PC-3 (cell line): ENCODE data around the gene TUBA4B. TPM values are rescaled to one million over a fixed set of nuclear protein-coding genes. Genes with fewer than 3 reads are reported as not detected.

Experiments used
- ATAC-seq: fragments of 200-7000 bp; cut with Tn5 transposase; 2 replicates; pipeline ENCODE4 v1.9.1; 2020; ENCODE audit warnings: mild to moderate bottlenecking, moderate library complexity
- BruUV-seq: library from RNA; stranded (reverse); fragments of 400-500 nt; replicated peaks from 2 replicates; lab custom pipeline; 2021; lab: Mats Ljungman, UMichigan
- CTCF ChIA-PET: fragments of 300-600 bp; sonication (Branson Sonifier 250); formaldehyde crosslinking; loops from one replicate; lab custom pipeline; 2022; ENCODE audit warnings: antibody characterized with exemption; lab: Charles Lee
- POLR2A ChIA-PET: fragments of 300-600 bp; sonication (Branson Sonifier 250); formaldehyde crosslinking; loops from one replicate; lab custom pipeline; 2022; ENCODE audit warnings: antibody characterized with exemption; ENCODE audit not compliant: unreplicated experiment; lab: Charles Lee
- DNase-seq: peaks from one replicate; pipeline ENCODE4 v3.0.0-alpha.2; 2015
- H2AFZ ChIP-seq: fragments of 300-600 bp; sonication (generic); 2 replicates; pipeline ENCODE4 v1.6.0; 2016; ENCODE audit warnings: antibody characterized with exemption, low read length
- H3F3A ChIP-seq: fragments of 300-600 bp; sonication (generic); one replicate; pipeline ENCODE4 v1.6.0; 2017; ENCODE audit warnings: antibody characterized with exemption, low read length, control low read depth, mild to moderate bottlenecking; ENCODE audit not compliant: unreplicated experiment
- H3K27ac ChIP-seq: fragments of 300-600 bp; sonication (generic); 2 replicates; pipeline ENCODE4 v1.5.1; 2016; ENCODE audit warnings: mild to moderate bottlenecking, low read length
- H3K27me3 ChIP-seq: fragments of 300-600 bp; sonication (generic); 2 replicates; pipeline ENCODE4 v1.6.1; 2016; ENCODE audit warnings: low read length, mixed read lengths
- H3K36me3 ChIP-seq: fragments of 300-600 bp; sonication (generic); 2 replicates; pipeline ENCODE4 v1.6.1; 2016; ENCODE audit warnings: low read depth, mixed run types, low read length, mixed read lengths
- H3K4me1 ChIP-seq: fragments of 300-600 bp; sonication (generic); 2 replicates; pipeline ENCODE4 v1.5.1; 2016; ENCODE audit warnings: low read length; ENCODE audit not compliant: insufficient read depth
- H3K4me2 ChIP-seq: fragments of 300-600 bp; sonication (generic); 2 replicates; pipeline ENCODE4 v1.6.0; 2016; ENCODE audit warnings: low read length
- H3K4me3 ChIP-seq: fragments of 300-600 bp; sonication (generic); 2 replicates; pipeline ENCODE4 v1.5.1; 2016; ENCODE audit warnings: mild to moderate bottlenecking, low read length, mixed read lengths
- H3K79me2 ChIP-seq: fragments of 300-600 bp; sonication (generic); 2 replicates; pipeline ENCODE4 v1.6.1; 2017; ENCODE audit warnings: low read length, mixed read lengths
- H3K9ac ChIP-seq: fragments of 300-600 bp; sonication (generic); 2 replicates; pipeline ENCODE4 v1.6.0; 2016; ENCODE audit warnings: mild to moderate bottlenecking, low read length
- H3K9me2 ChIP-seq: fragments of 300-600 bp; sonication (generic); replicated peaks from 2 replicates; pipeline ENCODE4 v1.6.1; 2016; ENCODE audit warnings: mixed run types, low read length, mixed read lengths
- H3K9me3 ChIP-seq: fragments of 300-600 bp; sonication (generic); 2 replicates; pipeline ENCODE4 v1.6.1; 2016; ENCODE audit warnings: low read length, mixed read lengths
- H4K20me1 ChIP-seq: fragments of 300-600 bp; sonication (generic); 2 replicates; pipeline ENCODE4 v1.6.1; 2016; ENCODE audit warnings: low read length, mixed read lengths
- EZH2 ChIP-seq: fragments of 300-600 bp; sonication (generic); IDR thresholded peaks from one replicate; pipeline ENCODE4 v1.6.1; 2017; ENCODE audit warnings: antibody characterized with exemption, mild to moderate bottlenecking, low read length; ENCODE audit not compliant: unreplicated experiment
- EZH2phosphoT487 ChIP-seq: fragments of 300-600 bp; sonication (generic); IDR thresholded peaks from 2 replicates; pipeline ENCODE4 v1.6.1; 2018; ENCODE audit warnings: mild to moderate bottlenecking, antibody characterized with exemption, low read length, borderline replicate concordance
- intact Hi-C: fragments of 100-400 bp; cut with micrococcal nuclease; formaldehyde crosslinking; loops from 2 replicates; pipeline ENCODE4 v1.9.0; 2023
- total RNA-seq: library from RNA; depleted of rRNA; stranded (reverse); fragments of >200 nt; gene quantifications from 2 replicates; pipeline ENCODE4 v1.2.3, GENCODE V29; 2014
- TF ChIP-seq, protein P1 (sequence below): fragments of 300-600 bp; sonication (generic); conservative IDR thresholded peaks from 2 replicates; pipeline ENCODE4 v1.5.1; 2017; ENCODE audit warnings: antibody characterized with exemption, low read depth, mild to moderate bottlenecking, low read length

TUBA4B gene
- total RNA-seq, 1 experiment from 2014 or later, result not detected

- no peak overlapping the region for H2AFZ ChIP-seq
- ChIA-PET POLR2A (no interaction called here), CTCF (interaction anchor here (2.8 kb wide), 1 partner anchor 18 kb away, joined by 39 read pairs; the partner anchor contains the start of gene DNAJB2)
- no peak for TF ChIP-seq EZH2
- no peaks in the 10 kb centered on the region for H3K79me2 ChIP-seq
- no peaks in the 10 kb centered on the region for H3K9me2 ChIP-seq
- H3K36me3 ChIP-seq, result no peaks in the 10 kb centered on the region
- no peaks in the 10 kb centered on the region for H3F3A ChIP-seq
- peaks cover 15% of the 10 kb centered on the region for H3K4me1 ChIP-seq
- no peak for ATAC-seq
- H3K27me3 ChIP-seq, result 0 out of 2 replicates have a peak, but pooled peaks cover 7% of the 10 kb centered on the region
- intact Hi-C loops, result loop anchor here (5.0 kb wide), 1 partner anchor 119 kb away; the partner anchor contains the start of genes CNPPD1 and RETREG2
- DNase-seq, result no peak
- H3K4me3 ChIP-seq, result no peak overlapping the region
- H3K9me3 ChIP-seq, result no peaks in the 10 kb centered on the region
- H3K4me2 ChIP-seq, result no peak overlapping the region
- H3K27ac ChIP-seq, result no peak overlapping the region
- H3K9ac ChIP-seq, result no peak overlapping the region
- BruUV-seq, result no TSS peak
- H4K20me1 ChIP-seq, result no peaks in the 10 kb centered on the region
Measured at GRCh38 chr2:219296142-219296541, 43.1 kb downstream of the TUBA4B start.

GRCh38 chr2:219296631-219297391, 43.8 kb downstream of the TUBA4B start:
- DNase-seq, result no peak
- intact Hi-C loops, result loop anchor here (5.0 kb wide), 1 partner anchor 120 kb away; the partner anchor contains the start of genes CNPPD1 and RETREG2
- ATAC-seq, result no peak
- CTCF ChIA-PET, result no interaction called here
- Histone ChIP-seq H3K27ac (no peak overlapping the region), H2AFZ (no peak overlapping the region), H3K4me2 (no peak overlapping the region), H3K4me3 (no peak overlapping the region), H3K27me3 (peaks cover 14% of the 10 kb centered on the region), H3F3A (no peaks in the 10 kb centered on the region), H3K9ac (no peak overlapping the region), H3K79me2 (no peaks in the 10 kb centered on the region), H3K4me1 (peaks cover 15% of the 10 kb centered on the region), H3K9me2 (no peaks in the 10 kb centered on the region), H4K20me1 (no peaks in the 10 kb centered on the region), H3K9me3 (no peaks in the 10 kb centered on the region), H3K36me3 (no peaks in the 10 kb centered on the region)
- no TSS peak for BruUV-seq
- POLR2A ChIA-PET, result no interaction called here
- TF ChIP-seq EZH2 (no peak), EZH2phosphoT487 (no peak)
- TF ChIP-seq, protein P1, sequence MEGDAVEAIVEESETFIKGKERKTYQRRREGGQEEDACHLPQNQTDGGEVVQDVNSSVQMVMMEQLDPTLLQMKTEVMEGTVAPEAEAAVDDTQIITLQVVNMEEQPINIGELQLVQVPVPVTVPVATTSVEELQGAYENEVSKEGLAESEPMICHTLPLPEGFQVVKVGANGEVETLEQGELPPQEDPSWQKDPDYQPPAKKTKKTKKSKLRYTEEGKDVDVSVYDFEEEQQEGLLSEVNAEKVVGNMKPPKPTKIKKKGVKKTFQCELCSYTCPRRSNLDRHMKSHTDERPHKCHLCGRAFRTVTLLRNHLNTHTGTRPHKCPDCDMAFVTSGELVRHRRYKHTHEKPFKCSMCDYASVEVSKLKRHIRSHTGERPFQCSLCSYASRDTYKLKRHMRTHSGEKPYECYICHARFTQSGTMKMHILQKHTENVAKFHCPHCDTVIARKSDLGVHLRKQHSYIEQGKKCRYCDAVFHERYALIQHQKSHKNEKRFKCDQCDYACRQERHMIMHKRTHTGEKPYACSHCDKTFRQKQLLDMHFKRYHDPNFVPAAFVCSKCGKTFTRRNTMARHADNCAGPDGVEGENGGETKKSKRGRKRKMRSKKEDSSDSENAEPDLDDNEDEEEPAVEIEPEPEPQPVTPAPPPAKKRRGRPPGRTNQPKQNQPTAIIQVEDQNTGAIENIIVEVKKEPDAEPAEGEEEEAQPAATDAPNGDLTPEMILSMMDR, result no peak

GRCh38 chr2:219297766-219298456, 44.9 kb downstream of the TUBA4B start:
- H3K4me1 ChIP-seq, result peaks cover 15% of the 10 kb centered on the region
- BruUV-seq, result no TSS peak

More at GRCh38 chr2:219297766-219298456, 44.9 kb downstream of the TUBA4B start:
- intact Hi-C loops, result loop anchor here (5.0 kb wide), 1 partner anchor 121 kb away; the partner anchor contains the start of genes CNPPD1 and RETREG2
- H3K9me2 ChIP-seq, result no peaks in the 10 kb centered on the region
- TF ChIP-seq, protein P1, result no peak
- TF ChIP-seq EZH2, result no peak
- no peak for TF ChIP-seq EZH2phosphoT487
- H3K79me2 ChIP-seq, result no peaks in the 10 kb centered on the region
- ATAC-seq (no peak), DNase-seq (no peak)
- H3K27ac ChIP-seq, result no peak overlapping the region
- no peaks in the 10 kb centered on the region for H3K9me3 ChIP-seq
- H2AFZ ChIP-seq, result no peak overlapping the region
- H3K36me3 ChIP-seq, result no peaks in the 10 kb centered on the region
- no peak overlapping the region for H3K9ac ChIP-seq
- CTCF ChIA-PET, result no interaction called here
- no peaks in the 10 kb centered on the region for H3F3A ChIP-seq
- peaks cover 25% of the 10 kb centered on the region for H3K27me3 ChIP-seq
- no peak overlapping the region for H3K4me2 ChIP-seq
- H4K20me1 ChIP-seq, result no peaks in the 10 kb centered on the region
- no peak overlapping the region for H3K4me3 ChIP-seq
- POLR2A ChIA-PET, result no interaction called here
